Mucosa of descending colon (tissue), 3 donors: ENCODE data around the gene UCMA. TPM values are rescaled to one million over a fixed set of nuclear protein-coding genes. Genes with fewer than 3 reads are reported as not detected.

Source experiments
- ATAC-seq: fragments of 200-7000 bp; cut with Tn5 transposase; one replicate; pipeline ENCODE4 v1.9.1; 2020; ENCODE audit warnings: mild to moderate bottlenecking, moderate library complexity
- DNase-seq, 3 donors: peaks; one replicate each; pipeline ENCODE4 v3.0.0-alpha.2; 2020
- H3K36me3 ChIP-seq: fragments of 200-600 bp; one replicate; pipeline ENCODE4 v1.8.0; 2021; ENCODE audit warnings: low read depth, mild to moderate bottlenecking
- H3K4me1 ChIP-seq: fragments of 200-600 bp; one replicate; pipeline ENCODE4 v1.8.0; 2021; ENCODE audit warnings: low read depth, mild to moderate bottlenecking
- H3K4me3 ChIP-seq: fragments of 200-600 bp; one replicate; pipeline ENCODE4 v1.8.0; 2021; ENCODE audit warnings: mild to moderate bottlenecking
- H3K9me3 ChIP-seq: fragments of 200-600 bp; one replicate; pipeline ENCODE4 v1.8.0; 2021; ENCODE audit warnings: mild to moderate bottlenecking
- CTCF ChIP-seq: fragments of 200-600 bp; IDR thresholded peaks from one replicate; pipeline ENCODE4 v1.8.0; 2022; ENCODE audit warnings: antibody characterized with exemption, mild to moderate bottlenecking
- intact Hi-C, 2 donors: fragments of 100-400 bp; cut with DNase I in 1 of 2; cut with micrococcal nuclease in 1 of 2; formaldehyde crosslinking; loops; one replicate each; pipeline versions ENCODE4 v1.11.0 to v1.11.1; 2022; cut with DNase I, micrococcal nuclease
- total RNA-seq, 3 donors: library from RNA; stranded (reverse); fragmentation: NEBNext Ultra II Directional in 2 of 3; extraction: Animal tissue kit (Norgen Biotek cat#: 25700) in 2 of 3; gene quantifications; one replicate each; pipeline versions ENCODE4 v1.2.1 to v1.2.4, GENCODE V29; 2021 to 2023
- donor health status: DM: no; HTN: no; CAD: no; lungs with moderate emphysema.
- donor health status: DM: no; HTN: no; CAD: no.
- donor health status: DM: no; HTN: yes; CAD: no.

The UCMA gene
- total RNA-seq, 3 donors from 2014 or later = not detected

DNA sequence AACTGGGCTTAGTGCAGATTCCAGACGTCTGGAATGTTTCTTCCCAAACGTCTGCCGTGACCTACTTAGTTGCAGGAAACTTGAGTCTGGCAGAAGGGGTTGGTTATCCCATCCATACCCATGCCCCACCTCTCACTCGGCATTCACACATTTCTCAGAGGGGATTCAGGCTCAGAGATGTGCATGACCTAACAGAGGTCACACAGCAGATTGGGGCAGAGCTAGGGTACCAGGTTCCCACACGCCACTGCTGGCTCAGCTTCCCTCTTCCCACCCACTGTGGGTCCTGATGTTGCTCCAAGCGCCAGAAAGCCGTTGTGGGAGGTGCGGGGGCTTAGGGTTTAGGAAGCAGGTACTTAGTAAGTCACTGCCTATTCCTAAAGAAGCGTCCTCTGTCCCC lies 3.0 kb downstream of the UCMA start:
- H3K4me3 ChIP-seq = no peak overlapping the region
- TF ChIP-seq CTCF = no peak
- no peaks in the 10 kb centered on the region for H3K9me3 ChIP-seq
- H3K36me3 ChIP-seq = no peaks in the 10 kb centered on the region
- DNase-seq (no peak), ATAC-seq (no peak)
- no peaks in the 10 kb centered on the region for H3K4me1 ChIP-seq
- intact Hi-C loops = no loop called here

GRCh38 chr10:13227031-13227430 lies 7.1 kb downstream of the UCMA start:
- TF ChIP-seq CTCF = no peak
- no peaks in the 10 kb centered on the region for H3K36me3 ChIP-seq
- no peak for DNase-seq
- H3K4me1 ChIP-seq = no peaks in the 10 kb centered on the region
- H3K4me3 ChIP-seq = no peak overlapping the region
- ATAC-seq = no peak
- no peaks in the 10 kb centered on the region for H3K9me3 ChIP-seq
- intact Hi-C loops = no loop called here

GRCh38 chr10:13225601-13226000 lies 8.6 kb downstream of the UCMA start:
- no peak overlapping the region for H3K4me3 ChIP-seq
- no peak for TF ChIP-seq CTCF
- no peaks in the 10 kb centered on the region for H3K36me3 ChIP-seq
- ATAC-seq = no peak
- DNase-seq = no peak
- no peaks in the 10 kb centered on the region for H3K4me1 ChIP-seq
- H3K9me3 ChIP-seq = no peaks in the 10 kb centered on the region
- intact Hi-C loops = no loop called here

GRCh38 chr10:13224210-13224995 lies 9.8 kb downstream of the UCMA start:
- no peaks in the 10 kb centered on the region for H3K36me3 ChIP-seq
- no peaks in the 10 kb centered on the region for H3K9me3 ChIP-seq
- H3K4me1 ChIP-seq = no peaks in the 10 kb centered on the region
- DNase-seq (no peak), ATAC-seq (no peak)
- intact Hi-C loops = loop anchor here in 1 of 2 donors (5.0 kb wide), 1 partner anchor 63 kb away; no protein-coding TSS in a partner anchor
- no peak overlapping the region for H3K4me3 ChIP-seq
- no peak for TF ChIP-seq CTCF

DNA sequence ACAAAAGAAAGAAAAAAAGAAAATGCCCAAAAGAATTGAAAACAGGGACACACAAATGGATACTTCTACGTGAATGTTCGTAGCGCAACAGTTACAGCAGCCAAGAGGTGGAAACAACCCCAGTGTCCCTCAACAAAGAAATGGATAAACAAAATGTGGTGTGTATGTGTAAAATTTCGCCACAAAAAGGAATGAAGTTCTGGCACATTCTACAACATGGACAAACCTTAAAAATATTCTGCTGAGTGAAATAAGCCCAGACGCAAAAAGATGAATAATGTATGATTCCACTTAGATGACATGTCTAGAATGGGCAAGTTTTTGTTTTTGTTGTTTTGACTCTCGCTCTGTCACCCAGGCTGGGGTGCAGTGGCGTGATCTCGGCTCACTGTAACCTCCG lies 10.9 kb downstream of the UCMA start:
- Histone ChIP-seq H3K9me3 (no peaks in the 10 kb centered on the region), H3K4me1 (no peaks in the 10 kb centered on the region), H3K36me3 (no peaks in the 10 kb centered on the region), H3K4me3 (no peak overlapping the region)
- no peak for TF ChIP-seq CTCF
- no peak for DNase-seq
- intact Hi-C loops = loop anchor here in 1 of 2 donors (5.0 kb wide), 1 partner anchor 64 kb away; no protein-coding TSS in a partner anchor
- no peak for ATAC-seq
